Endothelial cell of umbilical vein (primary cell): ENCODE measurements around the gene PMVK. TPM values are rescaled to one million over a fixed set of nuclear protein-coding genes. Genes with fewer than 3 reads are reported as not detected.

Experiments
- BruUV-seq: library from RNA; stranded (reverse); fragments of 400-500 nt; replicated peaks from 2 replicates; lab custom pipeline; 2021; lab: Mats Ljungman, UMichigan
- CTCF ChIA-PET: fragments of 300-600, 350-600 bp; sonication (Branson Sonifier 250); formaldehyde crosslinking; loops from one replicate; lab custom pipeline; 2021; ENCODE audit warnings: antibody characterized with exemption, inconsistent platforms; lab: Charles Lee
- POLR2A ChIA-PET: fragments of 300-600, 350-600 bp; sonication (Branson Sonifier 250); formaldehyde crosslinking; loops from one replicate; lab custom pipeline; 2021; ENCODE audit warnings: antibody characterized with exemption, inconsistent platforms; lab: Charles Lee
- DNase-seq: peaks from one replicate; pipeline ENCODE4 v3.0.0-alpha.2; 2011; ENCODE audit warnings: low read depth, low spot score
- FAIRE-seq: peaks from 2 replicates; lab custom pipeline; 2011; peaks lifted over from hg19 to GRCh38; lab: Jason Lieb, UNC
- H2AFZ ChIP-seq: 2 replicates; pipeline ENCODE4 v1.6.0; 2012; ENCODE audit warnings: low read depth, low read length, control low read depth, inconsistent platforms
- H3K27ac ChIP-seq: 2 replicates; pipeline ENCODE4 v1.5.1; 2011; ENCODE audit warnings: low read depth, mild to moderate bottlenecking, control low read depth, low read length, moderate library complexity; ENCODE audit not compliant: insufficient read depth
- H3K27me3 ChIP-seq, 2 experiments: 2 replicates each; pipeline versions ENCODE4 v1.6.0 to v1.6.1; 2011; ENCODE audit warnings: low read length in 2 of 2, mixed read lengths in 1 of 2; ENCODE audit not compliant: control insufficient read depth in 2 of 2, insufficient read depth in 2 of 2
- H3K36me3 ChIP-seq, 2 experiments: 2 replicates in 1 of 2; 3 replicates in 1 of 2; pipeline ENCODE4 v1.5.1; 2011; ENCODE audit warnings: low read length in 2 of 2, mild to moderate bottlenecking in 1 of 2, moderate library complexity in 1 of 2; ENCODE audit not compliant: control insufficient read depth in 2 of 2, insufficient read depth in 2 of 2; ENCODE audit errors: extremely low read depth in 1 of 2
- H3K4me1 ChIP-seq: 3 replicates; pipeline ENCODE4 v1.5.1; 2011; ENCODE audit warnings: mild to moderate bottlenecking, low read length; ENCODE audit not compliant: control insufficient read depth, insufficient read depth; ENCODE audit errors: extremely low read depth
- H3K4me2 ChIP-seq: 2 replicates; pipeline ENCODE4 v1.6.1; 2011; ENCODE audit warnings: low read length, control low read depth, mixed read lengths; ENCODE audit not compliant: insufficient read depth
- H3K4me3 ChIP-seq, 3 experiments: fragments of 200-600 bp in 1 of 3; sonication (generic), shearing (Covaris generic) in 1 of 3; replicated peaks in 1 of 3; 2 replicates each; pipeline ENCODE4 v1.5.1; 2011 to 2016; ENCODE audit warnings: control low read depth in 3 of 3, low read length in 3 of 3, mild to moderate bottlenecking in 2 of 3, inconsistent platforms in 1 of 3, low read depth in 1 of 3, moderate library complexity in 1 of 3; ENCODE audit not compliant: insufficient read depth in 1 of 3
- H3K79me2 ChIP-seq: 2 replicates; pipeline ENCODE4 v1.6.0; 2012; ENCODE audit warnings: low read length, inconsistent platforms; ENCODE audit not compliant: control insufficient read depth, insufficient read depth
- H3K9ac ChIP-seq: replicated peaks from 2 replicates; pipeline ENCODE3; 2011; ENCODE audit warnings: low read length, control low read depth; ENCODE audit not compliant: insufficient read depth; ENCODE audit errors: extremely low read depth
- H3K9me1 ChIP-seq: replicated peaks from 3 replicates; pipeline ENCODE4 v1.6.0; 2011; ENCODE audit warnings: mild to moderate bottlenecking, low read length; ENCODE audit not compliant: control insufficient read depth, insufficient read depth; ENCODE audit errors: extremely low read depth
- H3K9me3 ChIP-seq: replicated peaks from 2 replicates; pipeline ENCODE4 v1.5.1; 2012; ENCODE audit warnings: low read length, inconsistent platforms; ENCODE audit not compliant: control insufficient read depth, insufficient read depth
- H4K20me1 ChIP-seq: replicated peaks from 2 replicates; pipeline ENCODE3; 2011; ENCODE audit warnings: mild to moderate bottlenecking, low read length; ENCODE audit not compliant: control insufficient read depth, insufficient read depth; ENCODE audit errors: extremely low read depth
- CTCF ChIP-seq, 2 donors: IDR thresholded peaks; 1 replicate in 1 of 2; 2 replicates in 1 of 2; pipeline ENCODE4 v1.5.1; 2011; ENCODE audit warnings: low read length in 2 of 2, mild to moderate bottlenecking in 2 of 2, moderate library complexity in 2 of 2, control low read depth in 1 of 2, inconsistent platforms in 1 of 2, low read depth in 1 of 2; ENCODE audit not compliant: insufficient read depth in 1 of 2; ENCODE audit errors: extremely low read depth in 1 of 2
- EZH2 ChIP-seq: IDR thresholded peaks from 2 replicates; pipeline ENCODE4 v1.6.1; 2012; ENCODE audit warnings: borderline replicate concordance, low read depth, mild to moderate bottlenecking, moderate library complexity, low read length, inconsistent platforms; ENCODE audit not compliant: severe bottlenecking
- FOS ChIP-seq: IDR thresholded peaks from 2 replicates; pipeline ENCODE4 v1.6.1; 2011; ENCODE audit warnings: mild to moderate bottlenecking, low read length, moderate library complexity, borderline replicate concordance; ENCODE audit not compliant: insufficient read depth
- GATA2 ChIP-seq: IDR thresholded peaks from 2 replicates; pipeline ENCODE4 v1.7.0; 2011; ENCODE audit warnings: low read depth, mild to moderate bottlenecking, moderate library complexity, mixed read lengths, low read length; ENCODE audit not compliant: insufficient read length, insufficient read depth
- JUN ChIP-seq: IDR thresholded peaks from 2 replicates; pipeline ENCODE4 v1.6.1; 2011; ENCODE audit warnings: borderline replicate concordance, low read depth; ENCODE audit not compliant: insufficient read length, insufficient read depth
- MAX ChIP-seq: IDR thresholded peaks from 2 replicates; pipeline ENCODE4 v1.6.1; 2011; ENCODE audit not compliant: insufficient read depth, insufficient read length
- MYC ChIP-seq: IDR thresholded peaks from one replicate; pipeline ENCODE4 v1.6.1; 2011; ENCODE audit warnings: mild to moderate bottlenecking, low read depth, low read length
- POLR2A ChIP-seq: IDR thresholded peaks from 2 replicates; pipeline ENCODE4 v1.6.1; 2012; ENCODE audit warnings: low read depth, mild to moderate bottlenecking, control low read depth, low read length
- POLR2AphosphoS5 ChIP-seq: IDR thresholded peaks from 2 replicates; pipeline ENCODE4 v1.6.1; 2012; ENCODE audit warnings: low read depth, mild to moderate bottlenecking, control low read depth, low read length, moderate library complexity; ENCODE audit not compliant: insufficient read depth
- dilution Hi-C: fragments of 300-500 bp; cut with MboI; formaldehyde crosslinking; loops from one replicate; pipeline ENCODE4 v1.15.0; 2019; ENCODE audit warnings: low sequenced_read_pairs; ENCODE audit not compliant: extremely low pct_ligation_motif_present
- intact Hi-C: fragments of 100-400 bp; cut with micrococcal nuclease; formaldehyde crosslinking; loops from one replicate; pipeline ENCODE4 v1.10.0; 2022
- polyA plus RNA-seq, 4 experiments: library from polyadenylated mRNA; depleted of rRNA in 3 of 4; stranded (reverse) in 3 of 4; unstranded in 1 of 4; fragments of >200 nt; gene quantifications; 2 replicates each; pipeline versions ENCODE4 v1.2.1 to v1.2.3, GENCODE V29; 2011 to 2012; ENCODE audit warnings: missing spikeins in 1 of 4
- total RNA-seq: library from RNA; stranded (reverse); gene quantifications from 2 replicates; pipeline ENCODE4 v1.2.3, GENCODE V29; 2021

Gene PMVK
- total and polyA plus RNA-seq, 2 donors (not counting 3 experiments of a cell fraction or from before 2014, with no cell fraction given) = 22.6 to 32.7 TPM

- POLR2A ChIA-PET = interaction anchor here (0.8 to 0.9 kb wide), 2 partner anchors 20 to 51 kb away, joined by 3 to 6 read pairs; partner anchors contain the start of gene PBXIP1
- no peak for TF ChIP-seq EZH2
- TF ChIP-seq MAX = no peak
- TF ChIP-seq JUN = no peak
- TF ChIP-seq POLR2A = no peak
- no peak for TF ChIP-seq FOS
- TF ChIP-seq POLR2AphosphoS5 = no peak
- no peak for TF ChIP-seq GATA2
- no peak for TF ChIP-seq MYC
- TF ChIP-seq CTCF (IDR thresholded peaks at IDR 0.05; ENCODE audit: extremely low read depth in 1 of 2, insufficient read depth in 1 of 2, low read depth in 1 of 2, low read length in 2 of 2) = no peak
- H3K9me3 ChIP-seq = no peaks in the 10 kb centered on the region
- H3K9me1 ChIP-seq = no peaks in the 10 kb centered on the region
- CTCF ChIA-PET = interaction anchor here (0.8 to 2.6 kb wide), 23 partner anchors 10 to 376 kb away, joined by 3 to 18 read pairs (median 4); partner anchors contain the start of genes ADAM15, LENEP, PBXIP1 and PYGO2
- H3K27ac ChIP-seq = peak overlapping the region; percentile 92
- H3K27me3 ChIP-seq = no peaks in the 10 kb centered on the region
- H3K36me3 ChIP-seq = no peaks in the 10 kb centered on the region
- H2AFZ ChIP-seq = peak overlapping the region; percentile 76
- peaks cover 8% of the 10 kb centered on the region for H3K4me1 ChIP-seq
- H3K4me3 ChIP-seq = peak overlapping the region; percentile 3 to 79 (median 55)
- H4K20me1 ChIP-seq = no peaks in the 10 kb centered on the region
- DNase-seq (no peak), FAIRE-seq (no peak)
- BruUV-seq = no TSS peak
- dilution Hi-C loops = no loop called here
- peak overlapping the region; percentile 74 for H3K4me2 ChIP-seq
- no peaks in the 10 kb centered on the region for H3K79me2 ChIP-seq
- intact Hi-C loops = loop anchor here (1.0 to 2.0 kb wide), 3 partner anchors 19 to 377 kb away; partner anchors contain the start of gene UBE2Q1
- H3K9ac ChIP-seq = peak overlapping the region; percentile 89
Observed at GRCh38 chr1:154935749-154936554, 567 bp downstream of the PMVK start.
